NCI-H2227 treated with DMSO at 0.1 percent for 48 hours (cell line): ENCODE results near the gene HOXC9.
A peak's percentile ranks its signal among the peaks of the same experiment; 100 is the strongest.

Source experiments
- DNase-seq: peaks from one replicate; lab custom pipeline; 2025; lab: John Stamatoyannopoulos, UW

The HOXC9 gene

GRCh38 chr12:54002278-54002914 lies 2.4 kb downstream of the HOXC9 start:
- no peak for DNase-seq

GRCh38 chr12:54002915-54003389 lies 3.0 kb downstream of the HOXC9 start:
- no peak for DNase-seq

- no peak for DNase-seq
Measured at GRCh38 chr12:54003625-54004024, 3.7 kb downstream of the HOXC9 start.

GRCh38 chr12:54004063-54004840 lies 4.3 kb downstream of the HOXC9 start:
- no peak for DNase-seq

- no peak for DNase-seq
Measured at GRCh38 chr12:54004841-54005530, 5.0 kb downstream of the HOXC9 start.

GRCh38 chr12:54005531-54005852 lies 5.5 kb downstream of the HOXC9 start:
- no peak for DNase-seq

- DNase-seq: peak; percentile 35
Measured at GRCh38 chr12:54005853-54006558, 6.0 kb downstream of the HOXC9 start.

GRCh38 chr12:54006559-54007220 lies 6.7 kb downstream of the HOXC9 start:
- DNase-seq: no peak

- DNase-seq: no peak
Measured at GRCh38 chr12:54007538-54008259, 7.7 kb downstream of the HOXC9 start.

GRCh38 chr12:54008260-54008552 lies 8.2 kb downstream of the HOXC9 start:
- no peak for DNase-seq

- DNase-seq: no peak
Measured at GRCh38 chr12:54009171-54010052, 9.5 kb downstream of the HOXC9 start.

GRCh38 chr12:54010053-54010971 lies 10.4 kb downstream of the HOXC9 start:
- no peak for DNase-seq

GRCh38 chr12:54010972-54011664 lies 11.2 kb downstream of the HOXC9 start:
- no peak for DNase-seq

- DNase-seq: no peak
Measured at GRCh38 chr12:54011665-54012532, 11.9 kb downstream of the HOXC9 start.

- no peak for DNase-seq
Measured at GRCh38 chr12:54012631-54013409, 12.9 kb downstream of the HOXC9 start.

- no peak for DNase-seq
Measured at GRCh38 chr12:54014377-54015017, 14.5 kb downstream of the HOXC9 start.
